LoVo (cell line): ENCODE results near the gene INAFM1.

Experiments used
- DNase-seq: peaks from one replicate; pipeline ENCODE4 v3.0.0-alpha.2; 2016; ENCODE audit warnings: low spot score

Gene INAFM1

DNA sequence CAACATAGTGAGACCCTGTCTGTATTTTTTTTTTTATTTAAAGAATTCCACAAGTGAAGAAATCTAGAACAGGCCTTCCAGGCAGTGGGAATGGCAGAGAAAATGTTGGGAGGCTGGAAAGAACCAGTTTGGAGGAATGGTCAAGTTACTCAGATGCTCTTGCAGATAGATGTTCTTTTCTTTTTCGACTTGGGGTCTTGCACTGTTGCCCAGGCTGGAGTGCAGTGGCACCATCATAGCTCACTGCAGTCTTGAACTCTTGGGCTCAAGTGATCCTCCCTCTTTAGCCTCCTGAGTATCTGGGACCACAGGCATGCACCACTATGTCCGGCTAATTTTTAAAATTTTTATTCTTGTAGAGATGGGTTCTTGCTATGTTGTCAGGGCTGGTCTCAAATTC lies 35.6 kb downstream of the INAFM1 start:
- DNase-seq, result no peak

- DNase-seq, result peak; percentile 22
Measured at GRCh38 chr19:47310819-47311218, 36.1 kb downstream of the INAFM1 start.

DNA sequence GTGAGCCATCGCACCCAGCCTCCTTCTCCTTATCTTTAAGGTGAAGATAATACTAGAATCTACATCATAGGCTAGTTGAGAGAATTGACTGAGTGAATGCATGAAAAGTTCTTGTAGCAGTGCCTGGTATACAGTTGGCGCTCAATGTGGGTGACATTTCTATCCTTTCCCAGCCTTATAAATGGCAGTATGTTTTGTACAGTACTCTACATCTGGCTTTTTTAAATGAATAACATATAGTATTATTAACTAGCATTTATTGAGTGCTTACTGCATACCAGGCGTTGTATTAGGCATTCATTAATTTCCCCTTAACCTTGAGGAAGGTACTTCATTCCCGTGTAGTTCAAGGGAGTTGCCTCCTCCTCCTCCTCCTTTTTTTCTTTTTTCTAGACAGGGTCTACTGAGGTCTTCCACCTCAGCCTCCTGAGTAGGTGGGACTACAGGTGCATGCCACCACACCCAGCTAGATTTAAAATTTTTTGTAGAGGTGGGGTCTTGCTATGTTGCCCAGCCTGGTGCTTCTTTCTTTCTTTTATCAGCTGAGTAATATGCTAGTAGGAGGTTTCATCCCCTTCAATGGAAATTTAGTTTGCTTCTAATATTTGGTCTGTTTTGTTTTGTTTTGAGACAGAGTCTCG lies 37.8 kb downstream of the INAFM1 start:
- no peak for DNase-seq

DNA sequence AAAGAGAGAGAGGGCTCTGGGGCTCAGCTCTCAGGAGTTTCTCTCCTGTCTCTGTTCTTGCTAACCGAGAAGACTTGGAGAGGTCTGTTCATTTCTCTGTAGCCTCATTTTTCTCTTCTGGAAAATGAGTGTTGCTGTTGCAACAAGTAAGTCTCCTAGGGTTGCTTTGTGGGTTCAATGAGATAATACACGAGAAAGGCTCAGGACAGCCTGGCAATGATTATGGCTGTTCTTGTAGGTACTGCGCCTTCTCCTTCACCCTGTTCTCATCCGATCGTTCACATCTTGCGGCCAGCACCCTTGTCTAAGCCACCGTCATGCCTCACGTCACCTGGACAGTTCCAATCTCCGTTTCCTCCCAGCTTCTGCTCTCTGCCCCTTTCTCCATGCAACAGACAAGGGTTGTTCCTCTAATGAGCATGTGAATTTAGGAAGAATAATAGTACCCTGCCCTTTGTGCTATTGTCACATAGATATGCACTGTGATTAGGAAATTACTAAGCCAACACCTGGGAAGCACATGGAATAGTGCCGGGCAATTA lies 39.1 kb downstream of the INAFM1 start:
- DNase-seq, result no peak

DNA sequence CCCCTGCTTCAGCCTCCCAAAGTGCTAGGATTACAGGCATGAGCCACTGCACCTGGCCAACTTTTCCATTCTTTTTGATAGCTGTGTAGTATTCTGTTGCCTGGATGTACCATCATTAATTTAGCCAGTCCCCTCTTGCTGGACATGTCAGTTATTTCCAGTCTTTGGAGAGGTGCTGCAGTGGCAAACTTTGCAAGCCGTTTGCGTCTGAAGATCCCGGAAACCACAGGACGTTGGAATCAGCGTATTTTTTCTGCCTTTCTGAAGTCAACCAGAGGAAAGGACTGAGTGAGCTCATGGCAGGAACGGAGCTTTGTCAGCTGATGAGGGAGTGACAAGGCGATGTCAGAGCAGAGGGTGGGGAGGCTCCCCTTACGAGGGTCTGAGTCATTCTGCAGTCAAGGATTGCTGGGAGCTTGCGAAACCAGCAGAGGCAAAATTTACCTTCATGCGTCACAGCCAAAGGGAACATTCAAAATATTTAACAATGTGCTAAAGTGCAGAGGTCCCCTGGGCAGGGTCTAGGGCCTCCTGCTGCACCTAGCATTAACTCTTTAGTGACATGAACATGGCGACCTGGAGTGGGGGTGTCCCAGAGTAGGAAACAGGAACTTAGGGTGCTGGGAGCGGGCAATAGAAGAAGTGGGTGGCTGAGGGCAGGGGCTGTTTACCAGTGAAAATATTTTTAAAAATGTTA lies 40.6 kb downstream of the INAFM1 start:
- peak; percentile 90 for DNase-seq

GRCh38 chr19:47316513-47316912 lies 41.8 kb downstream of the INAFM1 start:
- no peak for DNase-seq

DNA sequence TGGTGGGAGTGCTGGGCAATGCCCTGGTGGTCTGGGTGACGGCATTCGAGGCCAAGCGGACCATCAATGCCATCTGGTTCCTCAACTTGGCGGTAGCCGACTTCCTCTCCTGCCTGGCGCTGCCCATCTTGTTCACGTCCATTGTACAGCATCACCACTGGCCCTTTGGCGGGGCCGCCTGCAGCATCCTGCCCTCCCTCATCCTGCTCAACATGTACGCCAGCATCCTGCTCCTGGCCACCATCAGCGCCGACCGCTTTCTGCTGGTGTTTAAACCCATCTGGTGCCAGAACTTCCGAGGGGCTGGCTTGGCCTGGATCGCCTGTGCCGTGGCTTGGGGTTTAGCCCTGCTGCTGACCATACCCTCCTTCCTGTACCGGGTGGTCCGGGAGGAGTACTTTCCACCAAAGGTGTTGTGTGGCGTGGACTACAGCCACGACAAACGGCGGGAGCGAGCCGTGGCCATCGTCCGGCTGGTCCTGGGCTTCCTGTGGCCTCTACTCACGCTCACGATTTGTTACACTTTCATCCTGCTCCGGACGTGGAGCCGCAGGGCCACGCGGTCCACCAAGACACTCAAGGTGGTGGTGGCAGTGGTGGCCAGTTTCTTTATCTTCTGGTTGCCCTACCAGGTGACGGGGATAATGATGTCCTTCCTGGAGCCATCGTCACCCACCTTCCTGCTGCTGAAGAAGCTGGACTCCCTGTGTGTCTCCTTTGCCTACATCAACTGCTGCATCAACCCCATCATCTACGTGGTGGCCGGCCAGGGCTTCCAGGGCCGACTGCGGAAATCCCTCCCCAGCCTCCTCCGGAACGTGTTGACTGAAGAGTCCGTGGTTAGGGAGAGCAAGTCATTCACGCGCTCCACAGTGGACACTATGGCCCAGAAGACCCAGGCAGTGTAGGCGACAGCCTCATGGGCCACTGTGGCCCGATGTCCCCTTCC lies 45.5 kb downstream of the INAFM1 start:
- no peak for DNase-seq

DNA sequence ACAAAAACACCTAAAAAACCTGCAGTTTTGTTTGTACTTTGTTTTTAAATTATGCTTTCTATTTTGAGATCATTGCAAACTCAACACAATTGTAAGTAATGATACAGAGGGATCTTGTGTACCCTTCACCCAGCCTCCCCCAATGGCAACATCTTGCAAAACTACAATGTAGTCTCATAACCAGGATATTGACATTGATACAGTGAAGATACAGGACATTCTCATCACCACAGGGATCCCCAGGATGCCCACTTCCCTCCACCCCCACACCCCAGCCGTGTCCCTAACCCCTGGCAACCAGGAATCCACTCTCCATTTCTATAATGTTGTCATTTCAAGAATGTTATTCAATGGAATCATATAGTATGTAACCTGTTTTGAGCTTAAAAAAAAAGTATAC lies 46.9 kb downstream of the INAFM1 start:
- DNase-seq, result no peak

- no peak for DNase-seq
Measured at GRCh38 chr19:47322058-47322457, 47.4 kb downstream of the INAFM1 start.

DNA sequence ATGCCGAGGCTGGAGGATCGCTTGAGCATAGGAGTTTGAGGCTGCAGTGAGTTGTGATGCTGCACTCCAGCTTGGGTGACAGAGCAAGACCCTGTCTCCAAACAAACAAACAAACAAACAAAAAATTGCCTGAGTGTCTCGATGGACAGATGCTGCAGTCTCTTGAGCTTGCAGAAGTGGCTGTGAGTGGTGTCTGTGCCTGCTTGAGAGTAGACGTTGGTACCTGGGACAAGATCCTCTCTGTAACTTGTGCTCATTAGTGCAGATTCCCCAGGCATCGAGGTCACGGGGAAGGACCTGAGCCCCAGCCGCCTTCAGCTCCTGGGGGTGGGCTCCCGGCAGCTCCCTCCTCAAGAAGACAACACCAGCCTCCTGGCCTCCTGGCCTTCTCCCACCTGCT lies 48.7 kb downstream of the INAFM1 start:
- DNase-seq, result no peak

DNA sequence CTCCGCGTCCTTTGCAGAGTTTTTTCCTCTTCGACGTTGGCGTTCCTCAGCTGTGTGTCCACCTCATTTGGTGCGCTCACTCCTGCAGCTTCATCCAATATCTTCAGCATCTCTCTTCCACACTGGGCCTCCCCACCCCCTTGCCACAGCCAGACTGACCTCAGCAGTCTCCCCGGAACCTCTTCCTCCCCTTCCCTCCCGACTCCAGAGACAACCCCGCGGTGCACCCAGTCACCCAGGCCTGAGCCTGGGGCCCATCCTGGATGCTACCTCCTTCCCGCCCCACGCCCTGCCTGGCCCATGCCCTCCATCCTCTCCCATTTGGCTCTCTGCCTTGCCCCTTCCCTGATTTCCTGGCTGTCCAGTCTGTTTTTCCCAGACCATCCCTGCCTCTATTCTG lies 49.2 kb downstream of the INAFM1 start:
- DNase-seq, result no peak

DNA sequence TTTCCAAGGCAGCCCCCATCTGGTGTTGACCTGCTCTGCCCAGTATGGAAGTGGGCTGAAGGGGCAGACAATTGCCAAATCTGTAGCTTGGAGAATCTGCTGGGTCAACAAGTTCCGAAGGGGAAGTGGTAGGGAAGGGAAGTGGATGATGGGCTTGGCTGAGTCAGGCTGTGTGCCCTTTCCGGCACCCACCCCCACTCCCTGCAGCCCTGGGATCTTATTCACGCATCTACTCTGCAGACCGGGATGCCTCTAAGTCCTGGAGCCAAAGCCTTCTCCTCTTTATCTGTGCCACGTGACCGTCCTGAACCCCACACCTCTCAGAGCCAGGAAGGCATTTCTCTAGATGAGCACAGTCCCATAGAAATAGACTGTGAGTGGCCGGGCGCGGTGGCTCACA lies 49.8 kb downstream of the INAFM1 start:
- DNase-seq, result no peak
